Esophagus muscularis mucosa (tissue), 4 donors: ENCODE results near the gene SHISAL2A. TPM values are rescaled to one million over a fixed set of nuclear protein-coding genes. Genes with fewer than 3 reads are reported as not detected.

Source experiments
- DNase-seq: peaks from one replicate; pipeline ENCODE4 v3.0.0-alpha.2; 2017; ENCODE audit errors: extremely low spot score
- H3K27ac ChIP-seq, 4 donors: fragments of 200-600 bp; sonication (generic); replicated peaks in 1 of 4; 1 replicate in 3 of 4; 2 replicates in 1 of 4; pipeline ENCODE4 v1.5.1; 2016 to 2019; ENCODE audit warnings: mild to moderate bottlenecking in 1 of 4
- H3K27me3 ChIP-seq, 4 donors: fragments of 200-600 bp; sonication (generic); one replicate each; pipeline versions ENCODE4 v1.5.1 to v1.6.0; 2016 to 2019
- H3K36me3 ChIP-seq, 4 donors: fragments of 200-600 bp; sonication (generic); one replicate each; pipeline ENCODE4 v1.5.1; 2016 to 2019
- H3K4me1 ChIP-seq, 4 donors: fragments of 200-600 bp; sonication (generic); one replicate each; pipeline ENCODE4 v1.5.1; 2016 to 2019
- H3K4me3 ChIP-seq, 4 donors: fragments of 200-600 bp; sonication (generic); 1 replicate in 2 of 4; 2 replicates in 2 of 4; pipeline ENCODE4 v1.5.1; 2016 to 2019; ENCODE audit warnings: mild to moderate bottlenecking in 4 of 4, moderate library complexity in 1 of 4
- H3K9me3 ChIP-seq, 4 donors: fragments of 200-600 bp; sonication (generic); 1 replicate in 3 of 4; 2 replicates in 1 of 4; pipeline ENCODE4 v1.5.1; 2016 to 2019
- EP300 ChIP-seq: sonication (generic); formaldehyde crosslinking; IDR thresholded peaks from one replicate; pipeline ENCODE4 v1.6.1; 2017; ENCODE audit warnings: antibody characterized with exemption
- POLR2A ChIP-seq: fragments of 450-650 bp; IDR thresholded peaks from one replicate; pipeline ENCODE4 v1.6.1; 2017; ENCODE audit warnings: antibody characterized with exemption, moderate library complexity, mild to moderate bottlenecking, low read depth
- POLR2AphosphoS5 ChIP-seq, 2 donors: sonication (generic); formaldehyde crosslinking; IDR thresholded peaks; one replicate each; pipeline ENCODE4 v1.6.1; 2017; ENCODE audit warnings: antibody characterized with exemption in 2 of 2
- WGBS: methylation state at CpG from one replicate; pipeline ENCODE4 v1.1.5; 2018; 5-methylcytosine and 5-hydroxymethylcytosine counted together
- intact Hi-C: fragments of 100-400 bp; cut with DNase I; formaldehyde crosslinking; loops from one replicate; pipeline ENCODE4 v1.15.1; 2023
- total RNA-seq, 4 donors: library from RNA; depleted of rRNA; stranded (reverse); fragments of >200 nt; gene quantifications; one replicate each; pipeline versions ENCODE4 v1.1.0 to v1.2.1, GENCODE V29; 2016
- TF ChIP-seq, protein P1 (sequence below), 3 experiments: fragments of 200-600 bp in 2 of 3; fragments of 450-650 bp in 1 of 3; sonication (generic) in 2 of 3; IDR thresholded peaks; one replicate each; pipeline ENCODE4 v1.5.1; 2017 to 2019; ENCODE audit warnings: antibody characterized with exemption in 3 of 3, mild to moderate bottlenecking in 2 of 3, moderate library complexity in 1 of 3

The SHISAL2A gene
- total RNA-seq, 4 donors from 2014 or later: 0.17 to 0.57 TPM; not detected in 2

DNA sequence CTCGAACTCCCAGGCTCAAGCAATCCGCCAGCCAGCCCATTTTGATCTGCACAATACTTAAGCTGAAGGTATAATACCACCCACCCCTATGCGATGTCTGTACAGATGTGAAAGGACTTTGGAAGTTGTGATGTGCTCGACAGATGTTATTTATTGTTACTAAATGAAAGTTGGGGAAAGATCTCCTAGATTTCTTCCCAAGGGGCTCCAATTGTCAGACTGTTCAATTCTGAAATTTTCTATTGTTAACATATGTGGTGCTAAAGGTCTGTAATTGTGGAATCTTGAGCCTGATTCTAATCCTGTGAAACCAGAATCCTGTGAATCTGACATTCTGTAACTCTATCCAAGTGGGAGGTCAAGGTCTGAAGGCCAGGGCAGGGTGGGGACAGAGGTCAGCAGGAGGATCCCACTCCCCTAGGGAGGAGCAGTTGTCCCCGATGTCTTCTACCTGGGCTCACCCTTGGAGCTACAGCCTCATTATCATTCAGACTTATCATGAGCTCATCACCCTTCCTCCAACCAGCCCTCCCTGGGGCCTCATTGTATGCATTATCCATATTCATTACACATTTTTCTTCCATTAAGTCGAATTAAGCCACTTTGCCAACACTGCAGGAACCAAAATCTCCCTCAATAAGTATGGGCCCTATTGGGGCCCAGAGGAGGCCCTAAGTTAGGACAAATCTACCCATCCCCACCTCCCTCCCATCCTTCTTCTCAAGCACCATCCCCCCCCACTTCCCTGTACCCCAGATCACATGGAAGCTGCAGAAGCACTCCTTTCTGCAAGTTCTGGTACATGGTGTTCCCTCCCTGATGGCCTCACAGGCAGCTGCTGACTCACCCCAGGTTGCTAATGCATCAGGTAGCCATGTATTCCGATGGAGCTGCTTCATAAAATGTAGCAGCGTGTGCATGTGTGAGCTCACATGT is 32.3 kb downstream of the SHISAL2A start:
- no peak for DNase-seq
- Histone ChIP-seq H3K36me3 (no peaks in the 10 kb centered on the region), H3K9me3 (no peaks in the 10 kb centered on the region), H3K27me3 (no peaks in the 10 kb centered on the region), H3K4me3 (no peak overlapping the region), H3K4me1 (peaks cover 0 to 5% (median 0%) of the 10 kb centered on the region in 4 donors), H3K27ac (no peak overlapping the region)
- no peak for TF ChIP-seq POLR2A
- TF ChIP-seq EP300: no peak
- TF ChIP-seq, protein P1, sequence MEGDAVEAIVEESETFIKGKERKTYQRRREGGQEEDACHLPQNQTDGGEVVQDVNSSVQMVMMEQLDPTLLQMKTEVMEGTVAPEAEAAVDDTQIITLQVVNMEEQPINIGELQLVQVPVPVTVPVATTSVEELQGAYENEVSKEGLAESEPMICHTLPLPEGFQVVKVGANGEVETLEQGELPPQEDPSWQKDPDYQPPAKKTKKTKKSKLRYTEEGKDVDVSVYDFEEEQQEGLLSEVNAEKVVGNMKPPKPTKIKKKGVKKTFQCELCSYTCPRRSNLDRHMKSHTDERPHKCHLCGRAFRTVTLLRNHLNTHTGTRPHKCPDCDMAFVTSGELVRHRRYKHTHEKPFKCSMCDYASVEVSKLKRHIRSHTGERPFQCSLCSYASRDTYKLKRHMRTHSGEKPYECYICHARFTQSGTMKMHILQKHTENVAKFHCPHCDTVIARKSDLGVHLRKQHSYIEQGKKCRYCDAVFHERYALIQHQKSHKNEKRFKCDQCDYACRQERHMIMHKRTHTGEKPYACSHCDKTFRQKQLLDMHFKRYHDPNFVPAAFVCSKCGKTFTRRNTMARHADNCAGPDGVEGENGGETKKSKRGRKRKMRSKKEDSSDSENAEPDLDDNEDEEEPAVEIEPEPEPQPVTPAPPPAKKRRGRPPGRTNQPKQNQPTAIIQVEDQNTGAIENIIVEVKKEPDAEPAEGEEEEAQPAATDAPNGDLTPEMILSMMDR (IDR thresholded peaks at IDR 0.05): no peak
- no peak for TF ChIP-seq POLR2AphosphoS5 (IDR thresholded peaks at IDR 0.05)
- intact Hi-C loops: no loop called here
- WGBS: 82% methylated on average over 8 of the region's 8 CpGs

DNA sequence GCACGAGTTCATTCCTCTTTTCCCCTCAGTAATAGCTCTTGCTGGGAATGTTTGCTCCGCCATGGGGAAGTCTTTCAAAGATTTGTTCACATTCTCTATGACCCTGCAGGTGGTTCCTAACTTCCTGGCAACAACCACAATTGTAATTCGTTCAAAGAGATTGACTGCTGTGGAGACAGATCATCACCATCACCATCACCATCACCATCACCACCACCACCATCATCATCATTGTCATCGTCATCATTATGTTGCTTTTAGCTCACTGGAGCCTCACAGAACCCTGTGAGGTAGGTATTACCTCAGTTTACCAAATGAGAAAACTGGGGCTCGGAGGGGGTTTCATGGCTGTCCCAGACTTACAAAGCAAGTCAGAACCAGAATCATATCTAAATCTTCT is 34.3 kb downstream of the SHISAL2A start:
- WGBS: 91% methylated on average over 5 of the region's 5 CpGs
- intact Hi-C loops: no loop called here

DNA sequence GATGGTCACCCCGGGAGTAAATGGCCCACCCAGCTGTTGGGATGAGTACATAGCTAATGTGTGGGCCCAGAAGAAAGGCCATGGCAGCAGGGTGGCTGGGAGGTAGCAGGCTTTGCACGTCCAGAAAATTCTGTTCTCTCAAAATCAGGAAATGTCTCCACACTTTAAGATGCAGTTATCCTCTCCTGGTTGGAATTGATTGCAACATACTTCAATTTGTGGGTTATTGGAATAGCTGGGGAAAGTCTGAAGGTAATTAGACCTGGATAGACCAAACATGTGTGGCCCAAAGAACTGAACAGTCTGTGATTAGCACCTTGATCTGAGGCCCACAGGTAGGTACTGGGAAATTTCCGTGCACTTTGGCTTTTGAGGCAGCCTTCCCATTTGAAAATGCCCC is 35.0 kb downstream of the SHISAL2A start:
- intact Hi-C loops: no loop called here
- peaks cover 0 to under 1% (median 0%) of the 10 kb centered on the region in 4 donors for H3K4me1 ChIP-seq
- H3K36me3 ChIP-seq: no peaks in the 10 kb centered on the region
- WGBS: 94% methylated on average over 2 of the region's 3 CpGs
- no peak overlapping the region for H3K4me3 ChIP-seq
- H3K27ac ChIP-seq: no peak overlapping the region
- no peaks in the 10 kb centered on the region for H3K9me3 ChIP-seq
- TF ChIP-seq POLR2A (no peak), POLR2AphosphoS5 (IDR thresholded peaks at IDR 0.05) (no peak), EP300 (no peak)
- TF ChIP-seq, protein P1 (IDR thresholded peaks at IDR 0.05): no peak
- no peak for DNase-seq
- H3K27me3 ChIP-seq: no peaks in the 10 kb centered on the region

More for the DNA sequence above, 34.3 kb downstream of the SHISAL2A start:
- Histone ChIP-seq H3K9me3 (no peaks in the 10 kb centered on the region), H3K27ac (no peak overlapping the region), H3K4me1 (peaks cover 0 to 5% (median 0%) of the 10 kb centered on the region in 4 donors), H3K36me3 (no peaks in the 10 kb centered on the region), H3K4me3 (no peak overlapping the region), H3K27me3 (no peaks in the 10 kb centered on the region)
- DNase-seq: no peak
- TF ChIP-seq, protein P1 (IDR thresholded peaks at IDR 0.05): no peak
- no peak for TF ChIP-seq POLR2A
- TF ChIP-seq EP300: no peak
- TF ChIP-seq POLR2AphosphoS5 (IDR thresholded peaks at IDR 0.05): no peak

DNA sequence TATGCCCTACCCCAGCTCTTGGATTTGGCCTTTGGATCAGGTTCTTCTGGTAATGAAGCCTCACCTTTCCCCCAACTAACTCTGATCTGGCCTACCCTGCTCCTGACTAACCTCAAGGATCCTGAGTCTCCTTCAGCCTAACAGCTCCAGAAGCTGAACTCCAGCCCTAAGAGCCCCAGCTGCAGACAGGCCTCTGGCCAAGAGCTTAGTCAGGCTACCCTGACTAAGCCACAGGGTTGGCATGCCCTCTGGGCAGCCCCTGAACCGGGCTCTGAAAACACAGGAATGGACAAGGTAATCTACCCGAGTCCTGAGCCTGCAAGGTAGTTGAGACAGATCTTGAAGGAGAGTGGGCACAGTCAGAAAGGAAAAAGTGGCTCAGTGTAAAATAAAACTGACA is 35.7 kb downstream of the SHISAL2A start:
- 100% methylated on average over 2 of the region's 2 CpGs for WGBS
- no peak overlapping the region for H3K27ac ChIP-seq
- H3K4me1 ChIP-seq: no peaks in the 10 kb centered on the region
- H3K4me3 ChIP-seq: no peak overlapping the region
- DNase-seq: no peak
- no peak for TF ChIP-seq POLR2A
- no peak for TF ChIP-seq EP300
- TF ChIP-seq, protein P1 (IDR thresholded peaks at IDR 0.05): no peak
- no peaks in the 10 kb centered on the region for H3K36me3 ChIP-seq
- H3K9me3 ChIP-seq: no peaks in the 10 kb centered on the region
- no peaks in the 10 kb centered on the region for H3K27me3 ChIP-seq
- intact Hi-C loops: no loop called here
